HG02623 (cell line): ENCODE data around the gene SYCN.
"Not testable (repeated sequence)": the region's sequence is repeated elsewhere in the genome, so short reads cannot be mapped to it uniquely, and the experiment has no call there.

Experiments
- ATAC-seq: cut with Tn5 transposase; IDR thresholded peaks from one replicate; pipeline ENCODE4 v1.9.1; 2021; ENCODE audit warnings: moderate library complexity; ENCODE audit not compliant: unreplicated experiment

Gene SYCN

DNA sequence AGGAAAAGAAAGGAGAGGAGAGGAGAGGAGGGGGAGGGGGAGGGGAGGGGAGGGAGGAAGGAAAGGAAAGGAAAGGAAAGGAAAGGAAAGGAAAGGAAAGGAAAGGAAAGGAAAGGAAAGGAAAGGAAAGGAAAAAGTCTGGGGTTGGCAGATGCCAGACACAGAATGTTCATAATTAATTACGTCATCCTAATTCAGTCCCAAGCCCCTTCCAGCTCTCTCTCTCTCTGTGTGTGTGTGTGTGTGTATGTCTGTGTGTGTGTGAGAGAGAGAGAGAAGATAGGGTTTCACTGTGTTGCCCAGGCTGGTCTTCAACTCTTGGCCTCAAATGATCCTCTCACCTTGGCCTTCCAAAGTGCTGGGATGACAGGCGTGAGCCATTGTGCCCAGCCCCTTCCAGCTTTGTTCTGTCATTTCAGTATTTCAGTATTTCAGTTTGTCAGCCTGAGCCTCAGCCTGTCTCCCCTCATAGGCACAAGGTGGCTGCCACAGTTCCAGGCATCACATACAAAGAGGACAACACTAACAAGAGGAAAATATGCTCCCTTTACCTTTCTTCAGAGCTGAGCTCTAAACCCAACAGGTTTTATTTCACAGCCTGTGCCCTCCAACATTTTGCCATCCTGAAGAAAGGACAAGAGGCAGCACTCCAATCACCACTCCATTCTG is 26.2 kb upstream of the SYCN start:
- ATAC-seq = no peak

DNA sequence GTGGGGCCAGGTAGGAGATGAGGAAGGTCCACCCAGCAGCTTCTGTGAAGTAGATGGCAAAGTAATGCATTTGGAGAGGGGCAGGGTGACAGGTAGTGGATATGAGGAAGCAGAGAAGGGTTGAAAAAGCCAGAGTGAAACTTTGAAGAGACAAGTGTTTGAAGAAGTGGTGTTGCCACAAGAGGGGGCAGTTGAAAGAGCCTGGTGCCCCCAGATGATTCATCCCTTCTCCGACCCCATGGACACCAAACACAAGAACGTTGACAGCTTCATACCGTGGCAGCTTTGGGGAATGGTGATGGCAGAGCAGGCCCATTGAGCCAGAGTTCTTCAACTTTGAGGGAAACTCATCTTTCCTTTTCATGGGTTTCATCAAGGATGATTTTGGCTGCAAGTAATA is 20.8 kb upstream of the SYCN start:
- ATAC-seq = no peak

GRCh38 chr19:39223703-39224279 is 19.7 kb upstream of the SYCN start:
- no peak for ATAC-seq

DNA sequence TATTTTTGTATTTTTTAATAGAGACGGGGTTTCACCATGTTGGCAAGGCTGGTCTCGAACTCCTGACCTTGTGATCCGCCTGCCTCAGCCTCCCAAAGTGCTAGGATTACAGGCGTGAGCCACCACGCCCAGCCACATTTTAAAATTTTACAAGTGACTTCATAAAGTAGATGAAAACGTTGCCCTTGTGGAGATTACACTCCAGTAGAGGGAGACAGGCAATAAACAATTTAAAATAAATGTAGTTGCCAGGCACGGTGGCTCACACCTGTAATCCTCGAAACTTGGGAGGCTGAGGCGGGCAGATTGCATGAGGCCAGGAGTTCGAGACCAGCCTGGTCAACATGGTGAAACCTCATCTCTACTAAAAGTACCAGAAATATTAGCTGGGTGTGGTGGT is 15.0 kb upstream of the SYCN start:
- not testable (repeated sequence) for ATAC-seq

DNA sequence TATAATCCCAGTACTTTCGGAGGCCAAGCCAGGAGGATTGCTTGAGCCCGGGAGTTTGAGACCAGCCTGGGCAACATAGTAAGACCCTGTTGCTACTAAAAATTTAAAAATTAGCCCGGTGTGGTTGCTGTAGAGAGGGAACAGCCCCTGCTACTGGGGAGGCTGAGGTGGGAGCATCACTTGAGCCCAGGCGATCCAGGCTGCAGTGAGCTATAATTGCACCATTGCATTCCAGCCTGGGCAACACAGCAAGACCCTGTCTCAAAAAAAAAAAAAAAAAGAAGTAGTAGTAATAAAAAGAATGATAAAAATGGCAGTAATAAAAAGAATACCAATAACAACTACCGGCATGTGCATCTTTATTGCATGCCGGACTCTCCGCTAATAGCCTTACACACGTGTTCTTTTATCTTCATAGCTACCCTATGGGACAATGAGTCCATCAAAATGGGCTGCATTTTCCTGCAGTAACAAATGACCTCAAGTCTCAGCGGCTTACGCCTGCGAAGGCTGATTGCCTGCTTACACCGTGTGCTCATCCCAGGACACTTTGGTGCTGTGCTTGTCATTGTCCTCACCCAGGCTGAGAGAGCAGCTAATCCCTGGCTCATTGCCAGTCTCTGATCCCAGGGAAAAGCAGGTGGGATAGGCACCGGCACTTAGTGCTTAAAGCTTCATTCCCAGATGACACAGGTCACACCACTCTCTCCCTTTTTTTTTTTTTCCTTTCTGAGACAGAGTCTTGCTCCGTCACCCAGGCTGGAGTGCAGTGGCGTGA is 14.4 kb upstream of the SYCN start:
- ATAC-seq = no peak

DNA sequence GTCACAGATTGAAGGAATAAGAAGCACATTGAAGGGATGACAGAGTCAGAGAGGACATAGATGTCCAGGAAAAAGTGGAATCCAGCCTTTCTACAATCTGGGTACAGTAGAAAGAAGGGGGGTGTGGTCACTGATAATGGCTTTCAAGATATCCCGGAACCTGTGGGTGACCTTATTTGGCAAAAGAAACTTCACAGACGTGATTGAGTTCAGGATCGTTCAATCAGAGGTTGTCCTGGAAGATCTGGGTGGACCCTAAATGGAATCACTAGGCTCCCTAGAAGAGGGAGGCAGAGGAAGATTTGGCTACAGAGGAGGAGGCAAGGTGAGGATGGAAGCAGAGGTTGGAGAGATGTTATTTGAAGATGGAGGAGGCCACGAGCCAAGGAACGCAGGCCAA is 13.0 kb upstream of the SYCN start:
- ATAC-seq = no peak

- not testable (repeated sequence) for ATAC-seq
Measured at GRCh38 chr19:39215323-39215722, 11.3 kb upstream of the SYCN start.

- ATAC-seq = no peak
Measured at GRCh38 chr19:39212375-39212742, 8.3 kb upstream of the SYCN start.

GRCh38 chr19:39211731-39212374 is 7.8 kb upstream of the SYCN start:
- no peak for ATAC-seq

DNA sequence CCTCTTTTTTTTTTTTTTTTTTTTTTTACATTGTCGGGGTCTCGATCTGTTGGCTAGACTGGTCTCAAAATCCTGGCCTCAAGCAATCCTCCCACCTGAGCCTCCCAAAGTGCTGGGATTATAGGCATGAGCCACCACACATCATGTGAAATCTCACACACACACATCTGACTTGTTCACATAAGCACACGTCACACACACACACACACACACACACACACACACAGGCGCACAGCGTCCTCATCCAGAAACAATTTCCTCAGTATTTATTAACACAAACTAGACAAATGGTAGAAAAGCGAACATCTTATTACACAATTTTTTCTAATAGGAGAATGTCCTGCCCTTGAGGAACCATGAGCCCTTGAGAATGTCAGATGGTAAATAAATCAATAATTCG is 5.1 kb upstream of the SYCN start:
- ATAC-seq = no peak

DNA sequence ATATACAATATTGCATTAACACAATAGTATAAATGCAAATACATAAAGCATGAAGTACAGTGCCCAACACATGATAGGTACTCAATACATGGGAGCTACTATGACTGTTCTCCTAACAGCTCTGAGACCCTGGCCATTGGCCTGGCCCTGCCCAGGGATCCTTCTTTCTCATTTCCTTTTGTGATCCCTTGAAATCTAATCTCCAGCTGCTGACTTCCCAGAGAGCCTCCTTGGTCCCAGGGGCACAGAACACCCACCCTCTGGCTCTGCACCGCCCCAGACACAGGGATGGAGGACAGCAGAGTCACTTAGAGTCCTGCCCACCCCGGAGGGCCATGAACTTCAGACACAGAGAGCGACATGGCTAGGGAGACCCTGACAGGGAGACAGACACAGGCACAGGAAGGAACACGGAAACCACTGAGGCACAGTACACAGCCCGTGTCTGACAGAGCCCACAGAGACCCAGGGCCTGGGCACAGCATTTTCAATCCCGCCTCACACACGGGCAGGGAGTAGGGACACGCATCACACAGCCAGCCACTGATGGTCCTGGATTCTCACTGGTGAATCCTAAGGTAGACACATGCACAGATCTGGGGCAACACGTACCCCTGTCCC is 4.2 kb upstream of the SYCN start:
- no peak for ATAC-seq

GRCh38 chr19:39207293-39207836 is 3.3 kb upstream of the SYCN start:
- no peak for ATAC-seq

- ATAC-seq = no peak
Measured at GRCh38 chr19:39206122-39206521, 2.1 kb upstream of the SYCN start.

GRCh38 chr19:39205449-39205764 is 1.3 kb upstream of the SYCN start:
- ATAC-seq = no peak

- no peak for ATAC-seq
Measured at GRCh38 chr19:39202998-39203355, 1.1 kb downstream of the SYCN start.

GRCh38 chr19:39200803-39201115 is 3.3 kb downstream of the SYCN start:
- no peak for ATAC-seq

DNA sequence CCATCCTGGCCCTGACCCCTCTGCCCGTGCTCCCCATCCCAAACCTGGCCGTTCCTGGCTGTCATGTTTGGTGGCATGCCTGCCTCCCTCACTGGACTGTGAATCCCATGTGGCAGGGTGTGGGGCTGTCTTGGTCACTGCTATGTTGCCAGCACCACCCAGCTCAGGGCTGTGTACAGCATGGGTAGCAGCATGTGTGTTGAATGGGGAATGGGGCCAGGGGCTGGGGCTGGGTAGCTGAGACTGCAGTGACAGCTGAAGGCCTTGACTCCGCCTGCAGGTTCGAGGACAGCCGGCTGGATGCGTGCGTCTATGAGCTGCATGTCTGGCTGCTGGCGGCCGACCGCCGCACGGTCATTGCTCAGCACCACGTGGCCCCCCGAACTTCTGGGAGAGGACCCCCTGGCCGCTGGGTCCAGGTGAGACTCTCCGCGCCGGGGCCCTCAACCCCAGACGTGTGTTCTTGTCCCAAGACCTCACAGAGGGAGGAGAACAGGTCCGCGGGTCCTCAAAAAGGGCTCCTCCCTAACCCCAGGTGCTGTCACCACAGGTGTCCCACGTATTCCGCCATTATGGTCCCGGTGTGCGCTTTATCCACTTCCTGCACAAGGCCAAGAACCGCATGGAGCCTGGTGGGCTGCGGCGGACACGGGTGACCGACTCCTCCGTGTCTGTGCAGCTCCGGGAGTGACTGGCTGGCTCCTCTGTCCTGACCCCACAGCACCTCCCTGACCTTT is 3.8 kb downstream of the SYCN start:
- ATAC-seq = no peak

GRCh38 chr19:39199025-39199424 is 5.0 kb downstream of the SYCN start:
- no peak for ATAC-seq

DNA sequence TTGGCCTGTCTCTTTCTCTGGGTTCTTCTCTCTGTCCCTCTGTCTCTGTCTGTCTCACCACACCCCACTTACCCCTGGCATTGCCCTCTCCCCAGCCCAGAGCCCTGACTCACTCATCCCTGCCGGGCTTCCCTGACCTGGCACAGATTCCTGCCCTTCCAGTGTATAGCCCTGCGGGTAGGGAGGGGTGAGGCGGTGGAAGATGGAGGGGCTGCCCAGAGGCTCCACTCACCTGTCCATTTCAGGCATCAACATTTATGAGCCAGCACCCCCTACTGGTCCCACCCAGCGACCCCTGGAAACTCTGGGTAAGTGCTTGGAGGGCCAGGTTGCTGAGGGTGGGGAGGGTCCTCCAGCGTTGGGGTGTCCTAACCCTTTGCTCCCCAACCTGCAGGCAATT is 6.3 kb downstream of the SYCN start:
- no peak for ATAC-seq

GRCh38 chr19:39196860-39197562 is 7.1 kb downstream of the SYCN start, which contains the start of gene NCCRP1:
Gene NCCRP1 (plus strand): TSS chr19:39196964. CDS start chr19:39196983, 19 bp downstream.
- ATAC-seq = no peak
